HT1080 (cell line): ENCODE results near the gene FSTL4. TPM values are rescaled to one million over a fixed set of nuclear protein-coding genes. Genes with fewer than 3 reads are reported as not detected.

Experiments used
- DNase-seq: peaks from one replicate; pipeline ENCODE4 v3.0.0-alpha.2; 2015; ENCODE audit warnings: low read depth
- total RNA-seq: library from RNA; depleted of rRNA; stranded (reverse); fragments of >200 nt; shearing (Covaris generic); gene quantifications from 2 replicates; pipeline ENCODE4 v1.2.3, GENCODE V29; 2014

FSTL4 gene
- total RNA-seq, 1 experiment from 2014 or later, result 0.47 TPM

GRCh38 chr5:133272345-133272744, 340.0 kb downstream of the FSTL4 start:
- DNase-seq, result no peak

- no peak for DNase-seq
Observed at GRCh38 chr5:133271606-133272005, 340.7 kb downstream of the FSTL4 start.

GRCh38 chr5:133269691-133270090, 342.6 kb downstream of the FSTL4 start:
- DNase-seq, result no peak

- DNase-seq, result no peak
Observed at GRCh38 chr5:133267601-133268000, 344.7 kb downstream of the FSTL4 start.

- DNase-seq, result no peak
Observed at GRCh38 chr5:133266966-133267365, 345.4 kb downstream of the FSTL4 start.

- DNase-seq, result no peak
Observed at GRCh38 chr5:133266527-133266878, 345.8 kb downstream of the FSTL4 start.

GRCh38 chr5:133265720-133266526, 346.4 kb downstream of the FSTL4 start:
- DNase-seq, result no peak

GRCh38 chr5:133265257-133265656, 347.1 kb downstream of the FSTL4 start:
- no peak for DNase-seq

GRCh38 chr5:133262690-133263089, 349.7 kb downstream of the FSTL4 start:
- DNase-seq, result no peak

GRCh38 chr5:133261993-133262392, 350.3 kb downstream of the FSTL4 start:
- no peak for DNase-seq

GRCh38 chr5:133260715-133261114, 351.6 kb downstream of the FSTL4 start:
- no peak for DNase-seq

GRCh38 chr5:133259199-133259997, 352.9 kb downstream of the FSTL4 start:
- no peak for DNase-seq

- DNase-seq, result no peak
Observed at GRCh38 chr5:133257977-133258376, 354.4 kb downstream of the FSTL4 start.

- DNase-seq, result no peak
Observed at GRCh38 chr5:133256276-133256675, 356.1 kb downstream of the FSTL4 start.

GRCh38 chr5:133254803-133255202, 357.5 kb downstream of the FSTL4 start:
- DNase-seq, result no peak

GRCh38 chr5:133253671-133254070, 358.7 kb downstream of the FSTL4 start:
- no peak for DNase-seq

- DNase-seq, result no peak
Observed at GRCh38 chr5:133253070-133253469, 359.3 kb downstream of the FSTL4 start.

- DNase-seq, result no peak
Observed at GRCh38 chr5:133252133-133252480, 360.2 kb downstream of the FSTL4 start.

- no peak for DNase-seq
Observed at GRCh38 chr5:133251296-133252132, 360.8 kb downstream of the FSTL4 start.

- no peak for DNase-seq
Observed at GRCh38 chr5:133250527-133250926, 361.8 kb downstream of the FSTL4 start.

GRCh38 chr5:133249593-133249992, 362.7 kb downstream of the FSTL4 start:
- DNase-seq, result no peak
